ENCODE measurements around the gene LINGO4.
A peak's percentile ranks its signal among the peaks of the same experiment; 100 is the strongest.

LINGO4 gene

GRCh38 chr1:151833172-151833900, 28.1 kb upstream of the LINGO4 start:
- DNase-seq: no peak

- DNase-seq: no peak
These were observed 27.2 kb upstream of the LINGO4 start for GRCh38 chr1:151832318-151832980.

GRCh38 chr1:151831605-151832004, 26.4 kb upstream of the LINGO4 start, which contains the start of gene RORC:
RORC (minus strand) TSS chr1:151831802; CDS start chr1:151831764, 38 bp downstream.
- DNase-seq: no peak

- DNase-seq: no peak
These were observed 26.0 kb upstream of the LINGO4 start for GRCh38 chr1:151831256-151831591.

- no peak for DNase-seq
These were observed 24.8 kb upstream of the LINGO4 start for GRCh38 chr1:151830055-151830454.

- DNase-seq: no peak
These were observed 24.3 kb upstream of the LINGO4 start for GRCh38 chr1:151829352-151830046.

- no peak for DNase-seq
These were observed 23.7 kb upstream of the LINGO4 start for GRCh38 chr1:151828921-151829320.

GRCh38 chr1:151827853-151828252, 22.6 kb upstream of the LINGO4 start:
- no peak for DNase-seq

GRCh38 chr1:151825751-151826660, 20.8 kb upstream of the LINGO4 start:
- DNase-seq: peak; percentile 32

GRCh38 chr1:151825204-151825603, 20.0 kb upstream of the LINGO4 start:
- no peak for DNase-seq

- DNase-seq: no peak
These were observed 18.0 kb upstream of the LINGO4 start for GRCh38 chr1:151823175-151823574.

- DNase-seq: peak; percentile 40
These were observed 17.2 kb upstream of the LINGO4 start for GRCh38 chr1:151822404-151822803.

GRCh38 chr1:151820940-151821339, 15.7 kb upstream of the LINGO4 start:
- DNase-seq: no peak

- DNase-seq: no peak
These were observed 14.9 kb upstream of the LINGO4 start for GRCh38 chr1:151819976-151820623.

GRCh38 chr1:151819227-151819835, 14.1 kb upstream of the LINGO4 start:
- DNase-seq: no peak

- DNase-seq: no peak
These were observed 12.1 kb upstream of the LINGO4 start for GRCh38 chr1:151817353-151817730.

- DNase-seq: no peak
These were observed 11.5 kb upstream of the LINGO4 start for GRCh38 chr1:151816548-151817352.

- no peak for DNase-seq
These were observed 10.6 kb upstream of the LINGO4 start for GRCh38 chr1:151815716-151816327.

GRCh38 chr1:151814971-151815545, 9.8 kb upstream of the LINGO4 start:
- no peak for DNase-seq

GRCh38 chr1:151814426-151814825, 9.2 kb upstream of the LINGO4 start:
- no peak for DNase-seq

All from activated T-cell treated with anti-CD3 and anti-CD28 coated beads for 4 hours (primary cell).